ENCODE results near the gene RALGDS.
"Not testable (repeated sequence)": the region's sequence is repeated elsewhere in the genome, so short reads cannot be mapped to it uniquely, and the experiment has no call there.

RALGDS gene

GRCh38 chr9:133067006-133067405 lies 54.0 kb downstream of the RALGDS start:
- DNase-seq (ENCODE audit: low spot score): no peak

GRCh38 chr9:133066181-133066983 lies 54.7 kb downstream of the RALGDS start:
- no peak for DNase-seq (ENCODE audit: low spot score)

DNA sequence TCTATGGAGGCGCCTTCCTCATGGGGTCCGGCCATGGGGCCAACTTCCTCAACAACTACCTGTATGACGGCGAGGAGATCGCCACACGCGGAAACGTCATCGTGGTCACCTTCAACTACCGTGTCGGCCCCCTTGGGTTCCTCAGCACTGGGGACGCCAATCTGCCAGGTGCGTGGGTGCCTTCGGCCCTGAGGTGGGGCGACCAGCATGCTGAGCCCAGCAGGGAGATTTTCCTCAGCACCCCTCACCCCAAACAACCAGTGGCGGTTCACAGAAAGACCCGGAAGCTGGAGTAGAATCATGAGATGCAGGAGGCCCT lies 56.0 kb downstream of the RALGDS start:
- DNase-seq (ENCODE audit: low spot score): no peak

DNA sequence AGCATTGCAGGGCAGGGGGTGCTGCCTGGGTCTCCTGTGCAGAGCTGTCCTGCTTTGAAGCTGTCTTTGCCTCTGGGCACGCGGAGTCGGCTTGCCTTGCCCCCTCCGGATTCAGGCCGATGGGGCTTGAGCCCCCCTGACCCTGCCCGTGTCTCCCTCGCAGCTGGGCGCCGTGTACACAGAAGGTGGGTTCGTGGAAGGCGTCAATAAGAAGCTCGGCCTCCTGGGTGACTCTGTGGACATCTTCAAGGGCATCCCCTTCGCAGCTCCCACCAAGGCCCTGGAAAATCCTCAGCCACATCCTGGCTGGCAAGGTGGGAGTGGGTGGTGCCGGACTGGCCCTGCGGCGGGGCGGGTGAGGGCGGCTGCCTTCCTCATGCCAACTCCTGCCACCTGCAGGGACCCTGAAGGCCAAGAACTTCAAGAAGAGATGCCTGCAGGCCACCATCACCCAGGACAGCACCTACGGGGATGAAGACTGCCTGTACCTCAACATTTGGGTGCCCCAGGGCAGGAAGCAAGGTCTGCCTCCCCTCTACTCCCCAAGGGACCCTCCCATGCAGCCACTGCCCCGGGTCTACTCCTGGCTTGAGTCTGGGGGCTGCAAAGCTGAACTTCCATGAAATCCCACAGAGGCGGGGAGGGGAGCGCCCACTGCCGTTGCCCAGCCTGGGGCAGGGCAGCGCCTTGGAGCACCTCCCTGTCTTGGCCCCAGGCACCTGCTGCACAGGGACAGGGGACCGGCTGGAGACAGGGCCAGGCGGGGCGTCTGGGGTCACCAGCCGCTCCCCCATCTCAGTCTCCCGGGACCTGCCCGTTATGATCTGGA lies 56.6 kb downstream of the RALGDS start:
- no peak for DNase-seq (ENCODE audit: low spot score)

GRCh38 chr9:133063500-133064231 lies 57.4 kb downstream of the RALGDS start:
- DNase-seq (ENCODE audit: low spot score): no peak

GRCh38 chr9:133063159-133063499 lies 57.9 kb downstream of the RALGDS start:
- no peak for DNase-seq (ENCODE audit: low spot score)

- not testable (repeated sequence) for DNase-seq (ENCODE audit: low spot score)
These were observed 58.5 kb downstream of the RALGDS start for GRCh38 chr9:133062569-133062968.

DNA sequence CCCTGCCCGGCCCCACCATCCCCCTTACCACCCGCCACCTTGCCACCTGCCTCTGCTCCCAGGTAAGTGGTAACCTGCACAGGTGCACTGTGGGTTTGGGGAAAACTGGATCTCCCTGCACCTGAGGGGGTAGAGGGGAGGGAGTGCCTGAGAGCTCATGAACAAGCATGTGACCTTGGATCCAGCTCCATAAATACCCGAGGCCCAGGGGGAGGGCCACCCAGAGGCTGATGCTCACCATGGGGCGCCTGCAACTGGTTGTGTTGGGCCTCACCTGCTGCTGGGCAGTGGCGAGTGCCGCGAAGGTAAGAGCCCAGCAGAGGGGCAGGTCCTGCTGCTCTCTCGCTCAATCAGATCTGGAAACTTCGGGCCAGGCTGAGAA lies 59.3 kb downstream of the RALGDS start, which contains the start of gene CEL:
CEL (plus strand) TSS at position 218 of the 382 bp plus-strand sequence; CDS start at position 240, 22 bp downstream.
- DNase-seq (ENCODE audit: low spot score): not testable (repeated sequence)

GRCh38 chr9:133061019-133061763 lies 59.8 kb downstream of the RALGDS start:
- DNase-seq (ENCODE audit: low spot score): not testable (repeated sequence)

- DNase-seq (ENCODE audit: low spot score): no peak
These were observed 60.6 kb downstream of the RALGDS start for GRCh38 chr9:133060417-133060841.

DNA sequence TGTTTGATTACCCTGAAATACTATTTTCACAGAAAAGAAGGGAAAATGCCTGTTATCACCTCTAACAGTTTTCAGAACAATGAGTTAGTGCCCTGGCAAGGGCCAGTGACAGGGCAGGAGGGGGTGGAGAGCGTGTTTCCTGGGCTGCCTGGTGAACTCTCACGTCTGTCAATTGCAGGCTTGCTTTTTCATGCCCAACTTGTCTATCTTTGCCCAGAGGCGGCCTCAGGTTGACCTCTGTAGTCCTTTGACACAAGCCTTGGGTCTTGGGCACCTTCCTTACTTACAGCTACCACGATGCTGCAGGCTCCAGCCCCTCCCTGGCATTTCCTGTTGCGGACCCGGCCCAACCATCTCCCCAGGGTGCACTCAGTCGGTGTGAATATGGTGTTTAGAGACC lies 61.4 kb downstream of the RALGDS start:
- DNase-seq (ENCODE audit: low spot score): no peak

- DNase-seq (ENCODE audit: low spot score): no peak
These were observed 62.3 kb downstream of the RALGDS start for GRCh38 chr9:133058550-133059320.

DNA sequence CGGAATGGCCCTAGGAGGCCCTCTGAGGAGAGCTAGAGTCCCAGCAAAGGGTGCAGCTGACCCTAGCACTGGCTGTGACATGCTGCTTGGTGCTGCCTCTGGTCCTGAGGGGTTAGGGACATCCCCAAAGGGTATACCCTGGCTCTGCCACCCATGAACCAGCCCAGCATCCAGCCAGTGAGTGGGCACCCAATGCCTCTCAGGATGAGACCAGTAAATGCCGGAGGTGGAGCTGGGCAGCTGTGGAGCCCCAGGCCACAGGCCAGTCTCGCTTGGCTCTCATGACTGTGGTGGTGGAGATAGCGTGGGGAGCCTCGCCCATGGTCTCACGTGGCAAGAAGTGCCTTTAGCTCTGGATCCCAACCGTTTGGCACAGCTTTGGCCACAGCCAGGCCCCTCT lies 63.0 kb downstream of the RALGDS start:
- DNase-seq (ENCODE audit: low spot score): no peak

DNA sequence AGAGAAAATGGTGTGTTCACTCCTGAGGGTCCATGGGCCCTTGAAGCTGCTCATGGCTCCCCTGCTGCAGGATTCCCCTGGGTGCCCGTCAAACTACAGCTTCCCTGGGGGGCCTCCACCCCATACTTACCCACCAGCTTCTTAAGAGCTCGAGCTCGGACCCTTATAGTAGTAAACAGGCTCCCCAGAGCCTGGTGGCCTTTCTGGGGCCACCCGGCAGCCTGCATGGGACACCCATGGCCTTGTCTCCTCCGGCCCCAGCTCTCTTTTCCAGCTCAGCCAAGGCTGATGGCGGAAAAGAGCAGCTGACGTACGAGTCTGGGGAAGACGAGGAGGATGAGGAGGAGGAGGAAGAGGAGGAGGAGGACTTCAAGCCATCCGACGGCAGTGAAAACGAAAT lies 63.5 kb downstream of the RALGDS start:
- no peak for DNase-seq (ENCODE audit: low spot score)

- no peak for DNase-seq (ENCODE audit: low spot score)
These were observed 64.0 kb downstream of the RALGDS start for GRCh38 chr9:133057006-133057405.

DNA sequence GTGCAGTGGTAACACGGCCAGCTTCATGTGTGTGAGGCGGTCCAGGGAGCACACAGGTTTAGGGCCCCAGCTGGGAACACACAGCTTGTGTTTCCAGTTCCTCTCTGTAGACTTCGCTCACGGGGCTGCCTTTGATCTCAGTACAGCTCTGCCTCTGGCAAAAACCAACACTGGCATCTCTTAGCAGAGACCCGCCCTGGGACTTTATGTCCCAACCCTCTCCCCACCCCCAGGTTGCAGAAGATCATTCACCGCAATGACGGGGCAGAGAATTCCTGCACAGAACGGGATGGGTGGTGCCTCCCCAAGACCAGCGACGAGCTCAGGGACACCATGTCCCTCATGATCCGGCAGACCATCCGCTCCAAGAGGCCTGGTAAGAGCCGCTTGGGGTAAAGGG lies 64.5 kb downstream of the RALGDS start:
- no peak for DNase-seq (ENCODE audit: low spot score)

DNA sequence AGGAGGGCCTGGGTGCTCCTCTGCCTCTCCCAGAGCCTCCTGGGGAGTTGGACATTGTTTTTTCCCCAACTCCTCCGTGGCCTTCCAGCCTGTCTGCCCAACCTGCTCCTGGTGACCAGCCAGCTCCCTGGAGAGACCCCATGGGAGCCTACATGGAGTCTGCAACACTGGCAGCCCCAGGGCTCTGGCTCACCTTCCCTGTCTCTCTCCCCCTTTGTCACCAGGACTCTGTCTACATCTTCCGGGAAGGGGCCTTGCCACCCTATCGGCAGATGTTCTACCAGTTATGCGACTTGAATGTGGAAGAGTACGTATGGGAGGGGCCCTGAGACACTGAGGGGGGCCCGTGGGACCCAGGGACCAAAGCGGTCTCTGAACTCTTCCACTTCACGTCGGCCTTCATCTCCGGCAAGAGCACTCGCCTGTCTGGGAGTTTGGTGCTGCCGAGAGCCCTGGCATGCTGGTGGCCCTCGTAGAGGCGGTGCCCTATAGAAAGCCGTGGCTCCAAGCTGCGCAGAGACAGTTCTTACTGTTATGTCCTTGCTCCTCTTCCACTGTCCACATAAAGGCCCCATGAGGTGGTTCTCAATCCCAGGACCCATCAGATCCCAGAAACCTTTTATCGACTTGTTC lies 65.1 kb downstream of the RALGDS start:
- no peak for DNase-seq (ENCODE audit: low spot score)

DNA sequence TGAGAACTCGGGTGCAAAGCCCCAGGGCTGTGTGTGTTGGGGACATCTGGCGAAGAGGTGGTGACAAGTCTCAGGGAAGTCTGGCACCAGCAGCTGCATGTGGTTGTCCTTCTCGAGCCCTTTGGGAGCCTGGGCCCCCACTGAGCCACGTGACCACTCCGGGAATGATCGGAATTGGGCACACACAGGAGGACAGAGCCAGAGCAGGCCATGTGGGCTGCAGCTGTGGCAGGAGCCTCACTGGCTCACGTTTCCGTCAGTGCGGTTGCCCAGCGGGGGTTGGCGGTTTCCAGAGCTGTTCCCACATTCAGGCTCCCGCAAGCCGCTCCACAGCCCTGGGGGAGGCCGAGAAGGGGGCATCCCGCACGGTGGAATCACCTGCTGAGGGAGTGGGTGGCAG lies 66.1 kb downstream of the RALGDS start:
- DNase-seq (ENCODE audit: low spot score): no peak

GRCh38 chr9:133054194-133054890 lies 66.7 kb downstream of the RALGDS start:
- no peak for DNase-seq (ENCODE audit: low spot score)

GRCh38 chr9:133051966-133052539 lies 69.0 kb downstream of the RALGDS start:
- DNase-seq (ENCODE audit: low spot score): no peak
